HG02571 (cell line): Measurements from ENCODE around the gene LSM11.
"Not testable (repeated sequence)": the region's sequence is repeated elsewhere in the genome, so short reads cannot be mapped to it uniquely, and the experiment has no call there.

Experiments
- ATAC-seq: cut with Tn5 transposase; IDR thresholded peaks from one replicate; pipeline ENCODE4 v1.9.1; 2021; ENCODE audit warnings: mild to moderate bottlenecking, moderate library complexity; ENCODE audit not compliant: unreplicated experiment

LSM11 gene

GRCh38 chr5:157743163-157744050 lies at the start of gene LSM11:
TSS of gene LSM11 (plus strand) at chr5:157743712. CDS start at chr5:157743751, 39 bp downstream.
- ATAC-seq: peak; percentile 94

DNA sequence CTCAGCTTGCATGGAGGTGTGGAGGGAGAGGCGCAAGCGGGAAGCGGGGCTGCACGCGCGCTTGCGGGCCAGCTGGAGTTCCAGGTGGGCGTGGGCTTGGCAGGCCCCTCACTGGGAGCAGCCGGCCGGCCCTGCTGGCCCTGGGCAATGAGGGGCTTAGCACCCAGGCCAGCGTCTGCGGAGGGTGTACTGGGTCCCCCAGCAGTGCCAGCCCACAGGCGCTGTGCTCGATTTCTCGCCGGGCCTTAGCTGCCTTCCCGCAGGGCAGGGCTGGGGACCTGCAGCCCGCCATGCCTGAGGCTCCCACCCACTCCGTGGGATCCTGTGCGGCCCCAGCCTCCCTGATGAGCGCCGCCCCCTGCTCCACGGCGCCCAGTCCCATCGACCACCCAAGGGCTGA lies 49.7 kb upstream of the LSM11 start:
- ATAC-seq: not testable (repeated sequence)

- not testable (repeated sequence) for ATAC-seq
These were observed 47.4 kb upstream of the LSM11 start for GRCh38 chr5:157696154-157696553.

DNA sequence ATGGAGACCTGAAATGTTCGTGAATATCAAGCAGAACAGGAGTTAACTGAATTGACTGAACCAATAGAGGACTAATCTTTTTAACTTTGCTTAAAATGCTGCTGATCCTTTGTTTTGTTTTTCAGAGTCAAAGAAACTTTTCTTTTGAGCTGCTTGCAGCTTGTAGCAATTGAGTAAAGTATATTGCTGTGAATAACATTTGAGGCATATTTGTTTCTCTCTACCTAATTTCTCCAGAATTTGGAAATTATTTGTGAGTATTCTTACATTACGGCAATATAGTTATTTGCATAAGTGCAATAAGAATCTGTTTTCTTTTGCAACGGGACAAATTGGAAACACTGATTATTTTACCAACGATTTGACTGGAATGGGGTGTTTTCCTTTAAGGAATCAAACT lies 44.8 kb upstream of the LSM11 start:
- ATAC-seq: not testable (repeated sequence)

DNA sequence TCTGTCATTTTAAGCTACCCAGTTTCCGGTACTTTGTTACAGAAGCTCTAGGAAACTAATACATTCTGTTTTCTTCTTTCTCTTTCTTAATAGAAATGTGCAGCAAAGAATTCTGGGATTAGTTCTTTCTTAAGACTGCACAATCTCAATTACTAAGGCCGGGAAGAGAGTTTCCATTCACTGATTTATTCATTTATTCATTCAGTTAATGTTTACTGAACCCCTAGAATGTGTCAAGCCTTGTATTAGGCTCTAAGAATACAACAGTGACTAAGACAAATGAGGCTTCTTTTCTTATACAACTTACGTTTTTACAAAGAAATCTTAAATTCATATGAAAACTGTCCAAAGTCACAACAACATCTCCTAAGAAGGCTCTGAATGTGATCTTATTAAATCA lies 39.8 kb upstream of the LSM11 start:
- no peak for ATAC-seq

DNA sequence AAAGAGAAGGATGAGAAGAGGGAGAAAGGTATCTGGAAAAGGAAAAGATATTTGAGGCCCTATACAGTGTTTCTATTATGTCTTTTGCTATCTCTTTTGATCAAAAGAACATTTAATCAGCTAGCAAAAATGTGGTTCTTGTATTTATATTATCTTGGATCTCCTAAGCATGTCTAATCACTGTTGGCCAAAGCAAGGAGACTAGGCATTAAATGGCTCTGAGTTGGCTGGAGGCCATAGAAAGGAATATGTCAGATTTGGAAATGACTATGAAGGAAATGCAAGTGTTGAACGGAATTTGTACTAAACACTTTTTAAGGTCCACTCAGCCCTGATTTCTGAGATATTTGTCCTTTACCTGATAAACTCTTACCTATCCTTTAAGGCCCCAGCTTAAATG lies 34.6 kb upstream of the LSM11 start:
- ATAC-seq: no peak

DNA sequence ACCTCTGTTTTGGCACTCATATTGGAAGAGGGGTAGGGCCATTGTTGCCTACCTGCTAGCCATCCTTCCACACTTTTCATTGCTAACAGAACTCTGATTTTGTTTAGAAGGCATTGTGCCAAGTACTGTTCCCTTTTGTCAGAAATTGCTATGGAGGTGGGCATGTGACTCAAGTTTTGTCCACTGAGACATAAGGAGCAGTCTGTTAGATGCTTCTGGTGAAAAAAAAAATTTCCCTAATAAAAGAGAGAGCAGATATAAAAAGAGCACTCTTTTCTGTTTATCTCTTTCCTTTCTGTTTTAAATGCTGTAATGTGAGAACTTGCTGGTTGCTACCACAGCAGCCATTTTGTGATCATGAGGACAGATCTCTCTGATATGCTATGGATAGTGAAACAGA lies 34.2 kb upstream of the LSM11 start:
- no peak for ATAC-seq

- ATAC-seq: no peak
These were observed 33.1 kb upstream of the LSM11 start for GRCh38 chr5:157710431-157710830.

DNA sequence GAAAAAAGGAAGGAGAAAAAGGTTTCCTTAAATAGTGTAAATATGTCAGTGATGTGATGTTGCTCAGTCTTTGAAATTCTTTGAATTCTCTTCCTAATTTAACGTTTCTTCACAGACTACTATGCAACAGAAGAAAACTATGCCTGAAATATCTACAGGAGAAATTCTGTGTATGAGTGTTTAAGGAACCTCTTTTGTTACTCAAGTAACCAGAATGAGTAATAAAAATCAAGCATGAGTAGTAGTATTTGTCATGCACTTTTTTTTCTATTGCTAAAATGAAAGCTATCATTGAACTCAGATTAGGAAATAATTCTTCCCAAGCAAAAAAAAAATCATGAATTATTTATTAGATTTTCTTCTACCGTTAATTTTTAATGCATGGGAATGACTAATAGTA lies 32.6 kb upstream of the LSM11 start:
- no peak for ATAC-seq

DNA sequence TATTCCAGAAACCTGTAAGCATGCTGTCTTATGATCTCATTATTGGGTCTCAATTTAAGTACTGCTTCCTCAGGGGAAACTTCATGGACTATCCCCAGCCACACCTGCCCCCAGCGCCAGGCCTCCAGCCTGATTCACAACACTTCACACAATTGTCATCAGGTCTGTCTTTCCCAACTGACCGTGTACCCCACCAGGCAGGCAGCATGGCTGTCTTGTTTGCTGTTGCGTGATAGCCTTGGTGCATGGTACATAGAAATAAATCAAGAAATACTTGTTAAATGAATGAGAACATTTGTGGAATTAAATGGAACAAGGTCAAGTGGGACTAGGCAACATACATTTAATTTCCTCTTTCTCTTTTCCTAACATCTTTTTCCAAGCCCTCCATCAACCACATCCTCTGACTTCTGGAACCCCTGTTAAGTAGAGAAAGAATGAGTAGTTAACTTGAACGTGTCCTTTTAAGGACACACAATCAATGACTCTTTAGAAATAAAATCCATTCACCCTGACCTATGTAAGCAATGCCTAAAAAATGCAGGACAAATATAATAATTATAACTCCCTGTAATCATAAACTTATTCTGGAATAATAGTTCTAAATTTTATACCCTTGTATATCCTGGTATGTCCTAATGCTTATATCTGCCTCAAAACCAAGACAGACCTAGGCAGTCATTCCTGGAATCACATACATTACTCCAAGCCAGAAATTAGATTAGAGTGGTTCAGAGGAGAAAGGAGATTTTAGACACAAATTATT lies 29.5 kb upstream of the LSM11 start:
- ATAC-seq: no peak

DNA sequence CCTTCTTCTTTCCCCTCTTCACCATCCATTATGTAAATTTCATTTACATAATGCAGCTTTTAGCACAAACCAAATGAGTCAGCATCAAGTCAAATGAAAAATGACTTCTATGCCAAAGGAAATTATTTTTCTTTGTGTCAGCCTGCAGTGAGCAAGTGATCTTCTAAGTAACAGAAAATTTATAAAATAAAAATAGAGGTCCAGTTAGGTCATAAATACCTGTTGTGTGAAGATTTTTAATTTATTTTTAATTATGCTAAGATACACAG lies 29.0 kb upstream of the LSM11 start:
- ATAC-seq: no peak

DNA sequence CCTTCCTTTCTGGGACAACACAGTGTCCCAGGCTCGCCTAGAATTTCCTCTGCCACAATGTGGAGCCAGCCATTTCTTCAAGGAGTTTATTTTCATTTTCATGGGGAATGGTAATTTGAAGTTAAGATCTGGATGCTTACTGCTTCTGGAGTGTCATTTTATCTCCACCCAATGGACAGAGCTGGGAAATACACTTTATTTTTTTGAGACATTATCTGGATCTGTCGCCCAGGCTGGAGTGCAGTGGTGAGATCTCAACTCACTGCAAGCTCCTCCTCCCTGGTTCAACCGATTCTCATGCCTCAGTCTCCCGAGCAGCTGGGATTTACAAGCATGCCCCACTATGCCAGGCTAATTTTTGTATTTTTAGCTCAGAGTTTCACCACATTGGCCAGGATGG lies 25.0 kb upstream of the LSM11 start:
- ATAC-seq: no peak

DNA sequence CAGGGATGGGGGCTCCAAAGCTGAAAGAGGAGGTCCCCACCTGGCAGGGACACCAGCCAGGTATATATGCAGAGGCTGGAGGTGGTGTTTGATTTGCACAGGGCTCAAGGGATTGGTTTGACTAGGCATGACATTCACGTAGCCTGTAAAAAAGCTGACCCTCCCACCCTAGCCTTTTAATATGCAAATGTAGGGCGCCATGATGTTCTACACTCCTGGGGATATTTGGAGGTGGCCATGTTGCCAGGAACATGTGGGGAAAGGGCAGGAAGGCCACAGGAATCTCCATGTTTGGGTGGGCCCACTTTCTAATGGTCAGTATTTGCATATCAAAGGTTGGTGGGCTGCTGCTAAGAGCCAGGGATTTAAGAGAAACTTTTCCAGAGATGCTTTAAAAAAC lies 24.3 kb upstream of the LSM11 start:
- ATAC-seq: no peak

- no peak for ATAC-seq
These were observed 22.4 kb upstream of the LSM11 start for GRCh38 chr5:157721159-157721558.

DNA sequence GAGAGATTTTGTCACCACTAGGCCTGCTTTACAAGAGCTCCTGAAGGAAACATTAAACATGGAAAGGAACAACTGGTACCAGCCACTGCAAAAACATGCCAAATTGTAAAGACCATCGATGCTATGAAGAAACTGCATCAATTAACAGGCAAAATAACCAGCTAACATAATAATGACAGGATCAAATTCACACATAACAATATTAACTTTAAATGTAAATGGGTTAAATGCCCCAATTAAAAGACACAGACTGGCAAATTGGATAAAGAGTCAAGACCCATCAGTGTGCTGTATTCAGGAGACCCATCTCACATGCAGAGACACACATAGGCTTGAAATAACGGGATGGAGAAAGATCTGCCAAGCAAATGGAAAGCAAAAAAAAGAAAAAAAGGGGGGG lies 20.6 kb upstream of the LSM11 start:
- not testable (repeated sequence) for ATAC-seq

- ATAC-seq: not testable (repeated sequence)
These were observed 16.9 kb upstream of the LSM11 start for GRCh38 chr5:157726607-157727006.

DNA sequence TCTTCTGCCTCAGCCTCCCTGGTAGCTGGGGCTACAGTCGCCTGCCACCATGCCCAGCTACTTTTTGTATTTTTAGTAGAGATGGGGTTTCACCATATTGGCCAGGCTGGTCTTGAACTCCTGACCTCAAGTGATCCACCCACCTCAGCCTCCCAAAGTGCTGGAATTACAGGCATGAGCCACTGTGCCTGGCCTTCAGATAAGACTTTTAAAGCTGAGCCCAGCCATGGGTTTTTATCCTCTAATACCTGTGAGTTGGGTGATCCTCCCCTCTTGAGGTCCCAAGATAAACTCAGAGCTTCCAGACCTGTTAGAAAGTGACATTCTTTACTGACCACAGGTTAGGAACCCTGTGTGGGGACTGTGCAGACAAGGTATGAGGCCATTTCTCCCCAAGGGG lies 15.7 kb upstream of the LSM11 start:
- not testable (repeated sequence) for ATAC-seq

DNA sequence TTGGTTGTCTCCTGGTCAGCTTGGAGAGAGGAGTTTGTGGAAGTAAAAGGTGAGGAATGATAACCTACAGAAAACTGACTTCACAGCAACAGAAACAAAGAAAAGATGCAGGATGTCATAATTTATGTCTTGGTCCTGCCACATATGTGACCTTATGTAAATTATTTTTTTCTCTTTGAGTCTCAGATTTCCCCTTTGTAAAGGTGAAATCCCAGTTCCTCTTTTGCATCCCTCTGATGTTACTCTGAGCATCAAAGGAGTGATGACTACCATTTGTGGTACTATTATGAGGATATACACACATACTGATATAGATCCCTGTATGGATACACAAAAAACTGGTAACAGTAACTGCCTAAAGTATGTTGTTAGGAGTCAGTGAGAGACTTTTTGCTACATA lies 13.7 kb upstream of the LSM11 start:
- peak; percentile 61 for ATAC-seq

DNA sequence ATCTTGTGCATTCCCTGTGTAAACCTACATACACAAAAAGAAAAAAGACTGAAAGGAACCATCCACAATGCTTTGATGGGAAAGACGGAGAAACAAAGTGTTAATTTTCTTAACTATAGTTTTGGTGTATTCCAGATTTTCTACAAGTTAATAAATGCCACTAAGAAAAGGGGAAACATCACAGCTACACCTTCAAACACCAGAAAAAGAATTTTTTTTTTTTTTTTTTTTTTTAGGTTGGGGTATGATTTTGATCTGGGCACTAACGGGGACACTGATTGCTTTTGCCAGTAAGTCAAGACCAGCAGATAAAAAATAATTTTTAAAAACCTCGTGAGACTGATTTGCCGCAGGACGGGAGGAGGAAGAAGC lies 12.6 kb upstream of the LSM11 start:
- no peak for ATAC-seq

DNA sequence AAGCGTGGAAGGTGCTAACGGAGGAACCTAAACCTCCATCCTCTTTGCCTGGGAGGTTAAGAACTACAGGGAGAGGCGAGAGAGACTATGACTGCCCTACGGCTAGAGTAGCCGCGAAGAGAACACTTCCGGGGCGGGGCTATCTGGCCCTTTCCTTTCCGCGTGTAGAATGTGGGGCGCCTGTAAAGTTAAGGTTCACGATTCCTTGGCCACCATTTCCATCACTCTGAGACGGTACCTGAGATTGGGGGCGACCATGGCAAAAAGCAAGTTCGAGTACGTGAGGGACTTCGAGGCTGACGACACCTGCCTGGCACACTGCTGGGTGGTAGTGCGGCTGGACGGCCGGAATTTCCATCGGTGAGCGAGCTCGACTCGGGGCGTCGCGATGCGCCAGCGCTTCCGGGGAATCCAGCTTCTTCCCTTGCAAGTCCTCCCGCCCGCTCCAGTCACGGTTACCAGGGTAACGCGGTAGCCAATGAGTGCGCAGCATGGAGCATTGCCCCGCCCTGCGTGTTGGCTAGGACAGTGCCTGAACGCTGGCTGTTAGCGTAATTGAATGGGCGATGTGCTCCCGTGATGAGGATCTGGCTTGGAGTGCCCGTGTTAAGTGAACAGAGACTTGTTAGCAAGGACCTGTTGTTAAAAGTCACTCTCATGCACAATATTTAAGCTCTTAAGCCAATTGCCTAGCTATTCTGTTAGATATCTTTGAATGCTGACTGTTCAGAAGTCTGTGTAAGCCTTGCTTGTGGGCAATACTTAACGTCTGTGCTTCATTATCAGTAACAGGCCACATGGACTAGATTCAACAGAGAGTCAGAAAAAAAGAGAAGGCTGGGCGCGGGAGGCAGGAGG lies 12.0 kb upstream of the LSM11 start, which contains the start of gene THG1L:
Gene THG1L (plus strand): TSS at position 149 of the 858 bp plus-strand sequence. CDS start 21 bp downstream, at position 170.
- peak; percentile 92 for ATAC-seq

- no peak for ATAC-seq
These were observed 11.4 kb upstream of the LSM11 start for GRCh38 chr5:157732130-157732514.
